Measurements from ENCODE around the gene CAVIN4.

DNA sequence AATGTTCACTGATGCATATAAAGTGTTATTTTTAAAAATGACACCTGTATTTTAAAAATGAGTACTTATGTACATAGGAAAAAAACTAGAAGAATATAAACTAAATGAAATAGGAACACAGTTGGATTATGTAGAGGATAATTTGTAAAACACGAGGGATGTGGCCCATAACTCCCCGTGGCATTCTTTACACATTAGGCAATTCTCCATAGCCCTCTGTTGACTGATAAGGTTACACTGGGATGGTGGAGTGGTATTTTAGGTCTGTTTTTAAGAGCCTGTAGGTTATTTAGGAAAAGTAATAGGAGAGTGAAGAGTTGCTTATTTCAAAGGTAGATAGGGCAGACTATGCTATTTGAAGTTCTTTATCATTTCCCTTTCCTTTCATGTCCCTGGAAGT is 1.8 kb downstream of the CAVIN4 start:
- TF ChIP-seq, protein P1, sequence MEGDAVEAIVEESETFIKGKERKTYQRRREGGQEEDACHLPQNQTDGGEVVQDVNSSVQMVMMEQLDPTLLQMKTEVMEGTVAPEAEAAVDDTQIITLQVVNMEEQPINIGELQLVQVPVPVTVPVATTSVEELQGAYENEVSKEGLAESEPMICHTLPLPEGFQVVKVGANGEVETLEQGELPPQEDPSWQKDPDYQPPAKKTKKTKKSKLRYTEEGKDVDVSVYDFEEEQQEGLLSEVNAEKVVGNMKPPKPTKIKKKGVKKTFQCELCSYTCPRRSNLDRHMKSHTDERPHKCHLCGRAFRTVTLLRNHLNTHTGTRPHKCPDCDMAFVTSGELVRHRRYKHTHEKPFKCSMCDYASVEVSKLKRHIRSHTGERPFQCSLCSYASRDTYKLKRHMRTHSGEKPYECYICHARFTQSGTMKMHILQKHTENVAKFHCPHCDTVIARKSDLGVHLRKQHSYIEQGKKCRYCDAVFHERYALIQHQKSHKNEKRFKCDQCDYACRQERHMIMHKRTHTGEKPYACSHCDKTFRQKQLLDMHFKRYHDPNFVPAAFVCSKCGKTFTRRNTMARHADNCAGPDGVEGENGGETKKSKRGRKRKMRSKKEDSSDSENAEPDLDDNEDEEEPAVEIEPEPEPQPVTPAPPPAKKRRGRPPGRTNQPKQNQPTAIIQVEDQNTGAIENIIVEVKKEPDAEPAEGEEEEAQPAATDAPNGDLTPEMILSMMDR (conservative IDR thresholded peaks at IDR 0.05; ENCODE audit: low read depth, low read length) = no peak
- TF ChIP-seq EZH2 (IDR thresholded peaks at IDR 0.05; ENCODE audit: low read length, unreplicated experiment) (no peak), EZH2phosphoT487 (IDR thresholded peaks at IDR 0.05; ENCODE audit: borderline replicate concordance, low read length) (no peak)
